ENCODE measurements around the gene SPSB4. TPM values are rescaled to one million over a fixed set of nuclear protein-coding genes. Genes with fewer than 3 reads are reported as not detected.

The SPSB4 gene
- total and polyA plus RNA-seq, 2 of the 8 experiments (the other 6 are each of a cell fraction or from before 2014, with no cell fraction given): 15.1 to 17.2 TPM

DNA sequence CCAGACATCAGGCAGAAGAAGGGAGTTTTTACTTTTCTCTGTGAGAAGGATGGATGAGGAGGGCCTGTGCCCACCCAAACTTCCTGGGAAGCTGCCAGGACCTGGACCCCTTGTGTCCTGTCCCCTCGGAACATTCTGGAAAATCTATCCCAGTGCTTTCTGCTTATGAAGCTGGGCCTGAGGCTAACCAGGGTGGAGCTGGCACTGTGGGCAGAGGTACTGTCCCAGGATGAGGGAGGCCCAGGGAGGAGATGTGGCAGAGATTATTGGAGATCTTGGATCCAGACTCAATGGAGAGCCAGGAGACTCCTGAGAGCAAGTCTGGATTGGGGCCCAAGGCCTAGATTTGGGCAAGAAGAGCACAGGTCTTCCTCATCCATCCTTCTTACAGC, 44.4 kb downstream of the SPSB4 start:
- Histone ChIP-seq H3K18ac (ENCODE audit: extremely low read depth, low read length) (no peak overlapping the region), H3K27ac (ENCODE audit: low read depth, low read length) (no peak overlapping the region), H3K27me3 (replicated peaks in 1 of 4; ENCODE audit: control insufficient read depth in 3 of 4, extremely low read depth in 1 of 4, insufficient read depth in 3 of 4, low read length in 3 of 4) (no peaks in the 10 kb centered on the region), H3K14ac (ENCODE audit: insufficient read length) (no peak overlapping the region), H3K9ac (replicated peaks in 1 of 4; ENCODE audit: extremely low read depth in 1 of 4, low read depth in 3 of 4, low read length in 3 of 4) (no peak overlapping the region), H2BK20ac (ENCODE audit: low read length) (no peak overlapping the region), H2AK5ac (ENCODE audit: low read depth, low read length) (no peak overlapping the region), H3K4me3 (ENCODE audit: extremely low read depth in 1 of 4, insufficient read depth in 2 of 4, low read depth in 3 of 4, low read length in 4 of 4) (no peak overlapping the region), H3K4me1 (replicated peaks in 1 of 4; ENCODE audit: control insufficient read depth in 3 of 4, insufficient read depth in 4 of 4, low read length in 3 of 4) (peaks cover 4 to 22% (median 9%) of the 10 kb centered on the region in 4 experiments), H3K23me2 (ENCODE audit: low read depth, low read length) (no peaks in the 10 kb centered on the region), H3K79me2 (ENCODE audit: control insufficient read depth in 1 of 2, insufficient read depth in 2 of 2, low read length in 2 of 2) (no peaks in the 10 kb centered on the region), H4K5ac (ENCODE audit: insufficient read length, low read depth, low read length) (no peak overlapping the region), H4K20me1 (replicated peaks in 1 of 2; ENCODE audit: control insufficient read depth in 1 of 2, insufficient read depth in 2 of 2, low read length in 2 of 2) (peaks cover 0 to 3% of the 10 kb centered on the region in 2 experiments), H3K9me3 (ENCODE audit: insufficient read depth in 2 of 2, low read depth in 1 of 2, low read length in 1 of 2) (peaks cover 0 to 5% of the 10 kb centered on the region in 2 experiments; a peak in 3 of 4 replicates), H2BK12ac (ENCODE audit: low read depth, low read length) (no peak overlapping the region), H4K91ac (replicated peaks; ENCODE audit: insufficient read length, low read length) (no peak overlapping the region), H2BK15ac (ENCODE audit: low read length) (no peak overlapping the region), H2BK5ac (ENCODE audit: low read depth, low read length) (no peak overlapping the region), H3K79me1 (ENCODE audit: low read depth, low read length) (no peaks in the 10 kb centered on the region), H3K4me2 (ENCODE audit: insufficient read depth in 1 of 2, low read depth in 2 of 2, low read length in 2 of 2) (no peak overlapping the region), H4K8ac (ENCODE audit: extremely low read depth, insufficient read depth, low read length) (no peak overlapping the region), H2AFZ (ENCODE audit: low read length) (no peak overlapping the region), H3K4ac (replicated peaks; ENCODE audit: insufficient read length, low read depth, low read length) (no peak overlapping the region), H3K56ac (replicated peaks; ENCODE audit: insufficient read length, low read depth, low read length) (no peak overlapping the region), H2BK120ac (replicated peaks; ENCODE audit: low read depth, low read length) (no peak overlapping the region), H3K23ac (ENCODE audit: insufficient read length) (no peak overlapping the region), H3K36me3 (ENCODE audit: control insufficient read depth in 2 of 4, insufficient read depth in 4 of 4, low read length in 3 of 4) (no peaks in the 10 kb centered on the region)
- FAIRE-seq: no peak
- ChIA-PET CTCF (ENCODE audit: partially characterized antibody) (interaction anchor here (1.1 to 5.8 kb wide), 6 partner anchors 8 to 84 kb away, joined by 5 to 35 read pairs (median 8); partner anchors contain the start of gene SPSB4), POLR2A (ENCODE audit: partially characterized antibody) (interaction anchor here (0.9 to 1.4 kb wide), 3 partner anchors 8 to 31 kb away, joined by 3 to 4 read pairs (median 4); no protein-coding TSS in a partner anchor)
- DNase-seq (ENCODE audit: low read depth in 1 of 2, low spot score in 2 of 2): no peak
- WGBS, 2 experiments (ENCODE audit: extremely low coverage in 1 of 2, insufficient coverage in 1 of 2, insufficient read length in 1 of 2, insufficient replicate concordance in 2 of 2, low coverage in 1 of 2, low lambda C conversion rate in 2 of 2, missing lambda C conversion rate in 1 of 2): 90% methylated on average over 1 of the region's 1 CpG; no CpG with 5 or more reads in 1 of the 2 experiments
- no peak for TF ChIP-seq EGR1 (IDR thresholded peaks at IDR 0.05; ENCODE audit: borderline replicate concordance, low read depth, low read length)
- no peak for TF ChIP-seq HDAC2 (IDR thresholded peaks at IDR 0.05; ENCODE audit: borderline replicate concordance in 1 of 2, low read depth in 2 of 2, low read length in 2 of 2)
- no peak for TF ChIP-seq KDM4A (IDR thresholded peaks at IDR 0.05; ENCODE audit: low read depth, low read length, severe bottlenecking)
- TF ChIP-seq BACH1 (IDR thresholded peaks at IDR 0.05; ENCODE audit: low read length): no peak
- TF ChIP-seq RNF2 (IDR thresholded peaks at IDR 0.05; ENCODE audit: borderline replicate concordance, low read depth, low read length, missing control alignments, poor library complexity, severe bottlenecking): no peak
- TF ChIP-seq TAF1 (IDR thresholded peaks at IDR 0.05; ENCODE audit: low read depth, low read length): no peak
- TF ChIP-seq, protein P1, sequence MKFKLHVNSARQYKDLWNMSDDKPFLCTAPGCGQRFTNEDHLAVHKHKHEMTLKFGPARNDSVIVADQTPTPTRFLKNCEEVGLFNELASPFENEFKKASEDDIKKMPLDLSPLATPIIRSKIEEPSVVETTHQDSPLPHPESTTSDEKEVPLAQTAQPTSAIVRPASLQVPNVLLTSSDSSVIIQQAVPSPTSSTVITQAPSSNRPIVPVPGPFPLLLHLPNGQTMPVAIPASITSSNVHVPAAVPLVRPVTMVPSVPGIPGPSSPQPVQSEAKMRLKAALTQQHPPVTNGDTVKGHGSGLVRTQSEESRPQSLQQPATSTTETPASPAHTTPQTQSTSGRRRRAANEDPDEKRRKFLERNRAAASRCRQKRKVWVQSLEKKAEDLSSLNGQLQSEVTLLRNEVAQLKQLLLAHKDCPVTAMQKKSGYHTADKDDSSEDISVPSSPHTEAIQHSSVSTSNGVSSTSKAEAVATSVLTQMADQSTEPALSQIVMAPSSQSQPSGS (IDR thresholded peaks at IDR 0.05; ENCODE audit: low read length): no peak
- no peak for TF ChIP-seq GTF2F1 (IDR thresholded peaks at IDR 0.05; ENCODE audit: borderline replicate concordance, low read depth, low read length)
- TF ChIP-seq MAFK (IDR thresholded peaks at IDR 0.05; ENCODE audit: low read depth, low read length): no peak
- TF ChIP-seq, protein P2, sequence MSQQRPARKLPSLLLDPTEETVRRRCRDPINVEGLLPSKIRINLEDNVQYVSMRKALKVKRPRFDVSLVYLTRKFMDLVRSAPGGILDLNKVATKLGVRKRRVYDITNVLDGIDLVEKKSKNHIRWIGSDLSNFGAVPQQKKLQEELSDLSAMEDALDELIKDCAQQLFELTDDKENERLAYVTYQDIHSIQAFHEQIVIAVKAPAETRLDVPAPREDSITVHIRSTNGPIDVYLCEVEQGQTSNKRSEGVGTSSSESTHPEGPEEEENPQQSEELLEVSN (IDR thresholded peaks at IDR 0.05): no peak
- no peak for TF ChIP-seq RBBP5 (IDR thresholded peaks at IDR 0.05; ENCODE audit: borderline replicate concordance, low read depth, low read length)

All from H1 (cell line).